ENCODE data around the gene PAK6.

- TF ChIP-seq RARB (CRISPR knock-in tag; IDR thresholded peaks at IDR 0.05): no peak
- TF ChIP-seq CTCF (IDR thresholded peaks at IDR 0.05): no peak
- TF ChIP-seq EHF (CRISPR knock-in tag; IDR thresholded peaks at IDR 0.05): no peak
- no peak for TF ChIP-seq JUNB (IDR thresholded peaks at IDR 0.05)
- no peak for TF ChIP-seq CHD4 (IDR thresholded peaks at IDR 0.05; ENCODE audit: borderline replicate concordance)
- TF ChIP-seq MAZ (IDR thresholded peaks at IDR 0.05; ENCODE audit: borderline replicate concordance, low read depth, low read length): no peak
- TF ChIP-seq NFE2L2 (conservative IDR thresholded peaks at IDR 0.05; ENCODE audit: low read length): no peak
- TF ChIP-seq CHD2 (IDR thresholded peaks at IDR 0.05; ENCODE audit: low read length, partially characterized antibody): no peak
- no peak for TF ChIP-seq ESRRA (IDR thresholded peaks at IDR 0.05; ENCODE audit: borderline replicate concordance, low read length)
- TF ChIP-seq POLR2A (IDR thresholded peaks at IDR 0.05; ENCODE audit: low read length): no peak
- no peak for TF ChIP-seq MYC (IDR thresholded peaks at IDR 0.05; ENCODE audit: borderline replicate concordance, low read length)
- TF ChIP-seq REST (IDR thresholded peaks at IDR 0.05): no peak
- TF ChIP-seq E2F6 (IDR thresholded peaks at IDR 0.05; ENCODE audit: borderline replicate concordance, low read depth): no peak
Measured at GRCh38 chr15:40278026-40278425, 39.2 kb downstream of the PAK6 start.
